Gastrocnemius medialis (tissue), 4 donors: ENCODE data around the gene SMIM27. TPM values are rescaled to one million over a fixed set of nuclear protein-coding genes. Genes with fewer than 3 reads are reported as not detected.
"Not testable (repeated sequence)": the region's sequence is repeated elsewhere in the genome, so short reads cannot be mapped to it uniquely, and the experiment has no call there.

ENCODE experiments used
- ATAC-seq, 2 donors: fragments of 150-250 bp; one replicate each; pipeline ENCODE4 v1.9.1; 2016
- DNase-seq, 2 donors: peaks; one replicate each; pipeline ENCODE4 v3.0.0-alpha.2; 2019
- H3K27ac ChIP-seq, 4 donors: fragments of 200-600 bp; sonication (generic); 1 replicate in 1 of 4; 2 replicates in 3 of 4; pipeline ENCODE4 v1.5.1; 2016 to 2018; ENCODE audit warnings: mild to moderate bottlenecking in 2 of 4, moderate library complexity in 1 of 4
- H3K27me3 ChIP-seq, 3 donors: fragments of 200-600 bp; sonication (generic) in 2 of 3; 1 replicate in 1 of 3; 2 replicates in 2 of 3; pipeline versions ENCODE4 v1.5.1 to v1.6.0; 2016 to 2019; ENCODE audit warnings: mild to moderate bottlenecking in 1 of 3, moderate library complexity in 1 of 3
- H3K36me3 ChIP-seq, 2 donors: fragments of 200-600 bp; sonication (generic) in 1 of 2; one replicate each; pipeline ENCODE4 v1.5.1; 2017 to 2018
- H3K4me1 ChIP-seq, 2 donors: fragments of 200-600 bp; sonication (generic) in 1 of 2; one replicate each; pipeline ENCODE4 v1.5.1; 2016 to 2017; ENCODE audit warnings: mild to moderate bottlenecking in 2 of 2
- H3K4me3 ChIP-seq, 4 donors: fragments of 200-600 bp; sonication (generic) in 3 of 4; 1 replicate in 1 of 4; 2 replicates in 3 of 4; pipeline ENCODE4 v1.5.1; 2016 to 2019; ENCODE audit warnings: mild to moderate bottlenecking in 2 of 4
- H3K9me3 ChIP-seq, 3 donors: fragments of 200-600 bp; sonication (generic) in 2 of 3; 1 replicate in 1 of 3; 2 replicates in 2 of 3; pipeline ENCODE4 v1.5.1; 2016 to 2019
- CTCF ChIP-seq, 5 experiments: fragments of 450-650 bp in 3 of 5; fragments of 200-600 bp in 2 of 5; sonication (generic) in 2 of 5; IDR thresholded peaks in 4 of 5; conservative IDR thresholded peaks in 1 of 5; 1 replicate in 4 of 5; 2 replicates in 1 of 5; pipeline ENCODE4 v1.5.1; 2016 to 2019; ENCODE audit warnings: antibody characterized with exemption in 5 of 5, mild to moderate bottlenecking in 3 of 5, moderate library complexity in 3 of 5
- POLR2A ChIP-seq, 2 donors: fragments of 450-650 bp; IDR thresholded peaks; one replicate each; pipeline ENCODE4 v1.6.1; 2017; ENCODE audit warnings: antibody characterized with exemption in 2 of 2, mild to moderate bottlenecking in 2 of 2, moderate library complexity in 2 of 2
- in situ Hi-C, 4 donors: fragments of 200-750 bp; cut with MboI; loops; one replicate each; pipeline versions ENCODE4 v1.15.0 to v1.8.0; 2017; ENCODE audit warnings: low sequenced_read_pairs in 4 of 4
- intact Hi-C: fragments of 100-400 bp; cut with DNase I; formaldehyde crosslinking; loops from one replicate; pipeline ENCODE4 v1.15.1; 2023; ENCODE audit warnings: low total_unique reads
- total RNA-seq, 4 donors: library from RNA; depleted of rRNA; stranded (reverse); fragments of >200 nt; gene quantifications; one replicate each; pipeline versions ENCODE4 v1.1.0 to v1.2.3, GENCODE V29; 2016

SMIM27 gene
- total RNA-seq, 4 donors from 2014 or later, result 1.8 to 11.6 (median 7.6) TPM

DNA sequence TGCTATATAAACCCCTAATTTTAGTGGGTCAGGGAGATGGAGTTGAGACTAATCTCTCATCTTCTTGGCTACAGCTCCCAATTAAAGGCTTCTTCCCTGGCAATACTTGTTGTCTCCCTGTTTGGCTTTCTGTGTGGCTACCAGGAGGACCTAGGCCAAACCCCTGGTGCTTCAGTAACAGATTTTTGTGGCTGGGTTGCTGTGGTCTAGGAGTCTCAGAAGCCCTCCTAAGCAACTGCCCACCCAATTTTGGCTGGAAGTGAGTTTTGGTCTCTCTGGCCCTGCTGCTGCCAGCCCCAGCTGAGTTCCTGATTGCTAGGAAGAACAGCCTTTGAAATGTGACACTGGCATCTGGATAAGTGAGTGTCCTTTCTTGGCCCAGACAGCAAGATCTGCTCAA is 35.9 kb upstream of the SMIM27 start:
- Histone ChIP-seq H3K36me3 (no peaks in the 10 kb centered on the region), H3K4me3 (no peak overlapping the region), H3K27ac (no peak overlapping the region), H3K4me1 (peaks cover 4 to 6% of the 10 kb centered on the region in 2 donors), H3K9me3 (no peaks in the 10 kb centered on the region), H3K27me3 (no peaks in the 10 kb centered on the region)
- ATAC-seq, result no peak
- intact Hi-C loops, result no loop called here
- no peak for DNase-seq
- TF ChIP-seq POLR2A (IDR thresholded peaks at IDR 0.05) (no peak), CTCF (IDR thresholded peaks at IDR 0.05 in 4 of 5, conservative IDR thresholded peaks at IDR 0.05 in 1 of 5) (no peak)
- in situ Hi-C loops, result no loop called here

DNA sequence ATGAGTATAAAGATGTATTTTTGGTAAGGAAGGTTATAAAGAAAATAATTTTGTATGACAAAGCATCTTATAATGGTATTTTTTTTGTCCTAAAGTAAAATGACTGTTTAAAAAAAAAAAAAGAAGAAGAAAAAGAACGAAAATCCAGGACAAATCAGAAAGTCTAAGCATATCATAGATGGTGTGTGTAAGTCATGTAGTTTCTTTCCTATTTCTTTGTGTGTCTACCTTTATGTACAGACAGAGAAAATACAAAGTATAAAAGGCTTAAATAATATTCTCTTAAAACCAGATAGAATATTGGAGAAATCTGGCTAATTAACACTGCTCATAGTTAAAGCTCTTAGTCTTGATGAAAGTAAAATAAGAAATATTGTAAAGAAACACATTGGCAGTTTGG is 33.9 kb upstream of the SMIM27 start:
- Histone ChIP-seq H3K36me3 (no peaks in the 10 kb centered on the region), H3K4me1 (peaks cover 5 to 7% of the 10 kb centered on the region in 2 donors), H3K27me3 (no peaks in the 10 kb centered on the region), H3K4me3 (no peak overlapping the region), H3K27ac (no peak overlapping the region), H3K9me3 (no peaks in the 10 kb centered on the region)
- in situ Hi-C loops (no loop called here), intact Hi-C loops (no loop called here)
- ATAC-seq (no peak), DNase-seq (no peak)
- TF ChIP-seq POLR2A (IDR thresholded peaks at IDR 0.05) (no peak), CTCF (IDR thresholded peaks at IDR 0.05 in 4 of 5, conservative IDR thresholded peaks at IDR 0.05 in 1 of 5) (no peak)

GRCh38 chr9:32523910-32524309 is 28.2 kb upstream of the SMIM27 start:
- H3K4me1 ChIP-seq, result peaks cover 31% of the 10 kb centered on the region in 2 donors
- H3K27ac ChIP-seq, result no peak overlapping the region
- no peaks in the 10 kb centered on the region for H3K27me3 ChIP-seq
- TF ChIP-seq POLR2A (IDR thresholded peaks at IDR 0.05) (no peak), CTCF (IDR thresholded peaks at IDR 0.05 in 4 of 5, conservative IDR thresholded peaks at IDR 0.05 in 1 of 5) (no peak)
- H3K36me3 ChIP-seq, result no peaks in the 10 kb centered on the region
- DNase-seq (no peak), ATAC-seq (no peak)
- intact Hi-C loops, result no loop called here
- H3K4me3 ChIP-seq, result peak overlapping the region in 1 of 4 donors; percentile 70
- no peaks in the 10 kb centered on the region for H3K9me3 ChIP-seq
- in situ Hi-C loops, result no loop called here

DNA sequence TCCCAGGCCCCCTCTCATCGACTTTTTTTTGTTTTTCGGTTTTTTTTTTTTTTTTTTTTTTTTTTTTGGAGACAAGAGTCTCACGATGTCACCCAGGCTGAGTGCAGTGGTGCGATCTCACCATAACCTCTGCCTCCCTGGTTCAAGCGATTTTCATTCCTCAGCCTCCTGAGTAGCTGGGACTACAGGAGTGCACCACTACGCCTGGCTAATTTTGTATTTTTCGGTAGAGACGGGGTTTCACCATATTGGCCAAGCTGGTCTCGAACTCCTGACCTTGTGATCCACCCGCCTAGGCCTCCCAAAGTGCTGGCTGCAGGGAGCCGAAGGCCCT is 27.6 kb upstream of the SMIM27 start:
- in situ Hi-C loops, intact Hi-C loops, ATAC-seq, DNase-seq, H3K9me3 ChIP-seq, H3K36me3 ChIP-seq, H3K27me3 ChIP-seq: not testable (repeated sequence)
- Histone ChIP-seq H3K4me1 (peaks cover 31% of the 10 kb centered on the region in 2 donors), H3K4me3 (peak overlapping the region; percentile 70 to 79 (median 74)), H3K27ac (peak overlapping the region in 2 of 4 donors; percentile 79 to 84)

- peaks cover 31% of the 10 kb centered on the region in 2 donors for H3K4me1 ChIP-seq
- H3K9me3 ChIP-seq, result no peaks in the 10 kb centered on the region
- peak; percentile 18 to 21 for ATAC-seq
- H3K27me3 ChIP-seq, result no peaks in the 10 kb centered on the region
- in situ Hi-C loops (no loop called here), intact Hi-C loops (no loop called here)
- TF ChIP-seq CTCF (IDR thresholded peaks at IDR 0.05 in 4 of 5, conservative IDR thresholded peaks at IDR 0.05 in 1 of 5) (no peak), POLR2A (IDR thresholded peaks at IDR 0.05) (no peak)
- H3K36me3 ChIP-seq, result no peaks in the 10 kb centered on the region
- no peak for DNase-seq
- H3K27ac ChIP-seq, result peak overlapping the region; percentile 79 to 84 (median 82)
- H3K4me3 ChIP-seq, result peak overlapping the region; percentile 70 to 79 (median 74)
These were observed 27.0 kb upstream of the SMIM27 start for GRCh38 chr9:32524892-32525708.
